Measurements from ENCODE around the gene SREBF2. TPM values are rescaled to one million over a fixed set of nuclear protein-coding genes. Genes with fewer than 3 reads are reported as not detected.

SREBF2 gene
- total RNA-seq, 1 donor from 2014 or later = 108 TPM

GRCh38 chr22:41906822-41907221, 73.9 kb downstream of the SREBF2 start:
- Histone ChIP-seq H3K4me3 (ENCODE audit: low read depth, low read length) (no peak overlapping the region), H3K27me3 (ENCODE audit: control insufficient read depth, insufficient read depth, low read length) (peaks cover 28% of the 10 kb centered on the region), H3K36me3 (ENCODE audit: control insufficient read depth, insufficient read depth, low read length) (peaks cover 10% of the 10 kb centered on the region)
- DNase-seq (ENCODE audit: low read depth) = no peak
- no peak for TF ChIP-seq CTCF (IDR thresholded peaks at IDR 0.05; ENCODE audit: insufficient read depth, low read length, poor library complexity, severe bottlenecking)

GRCh38 chr22:41907436-41908401, 74.8 kb downstream of the SREBF2 start:
- H3K27me3 ChIP-seq (ENCODE audit: control insufficient read depth, insufficient read depth, low read length) = peaks cover 37% of the 10 kb centered on the region
- no peak overlapping the region for H3K4me3 ChIP-seq (ENCODE audit: low read depth, low read length)
- no peak for DNase-seq (ENCODE audit: low read depth)
- peaks cover 10% of the 10 kb centered on the region for H3K36me3 ChIP-seq (ENCODE audit: control insufficient read depth, insufficient read depth, low read length)
- no peak for TF ChIP-seq CTCF (IDR thresholded peaks at IDR 0.05; ENCODE audit: insufficient read depth, low read length, poor library complexity, severe bottlenecking)

GRCh38 chr22:41908411-41909309, 75.8 kb downstream of the SREBF2 start:
- Histone ChIP-seq H3K36me3 (ENCODE audit: control insufficient read depth, insufficient read depth, low read length) (peaks cover 8% of the 10 kb centered on the region), H3K4me3 (ENCODE audit: low read depth, low read length) (no peak overlapping the region), H3K27me3 (ENCODE audit: control insufficient read depth, insufficient read depth, low read length) (peaks cover 47% of the 10 kb centered on the region)
- no peak for DNase-seq (ENCODE audit: low read depth)
- no peak for TF ChIP-seq CTCF (IDR thresholded peaks at IDR 0.05; ENCODE audit: insufficient read depth, low read length, poor library complexity, severe bottlenecking)

DNA sequence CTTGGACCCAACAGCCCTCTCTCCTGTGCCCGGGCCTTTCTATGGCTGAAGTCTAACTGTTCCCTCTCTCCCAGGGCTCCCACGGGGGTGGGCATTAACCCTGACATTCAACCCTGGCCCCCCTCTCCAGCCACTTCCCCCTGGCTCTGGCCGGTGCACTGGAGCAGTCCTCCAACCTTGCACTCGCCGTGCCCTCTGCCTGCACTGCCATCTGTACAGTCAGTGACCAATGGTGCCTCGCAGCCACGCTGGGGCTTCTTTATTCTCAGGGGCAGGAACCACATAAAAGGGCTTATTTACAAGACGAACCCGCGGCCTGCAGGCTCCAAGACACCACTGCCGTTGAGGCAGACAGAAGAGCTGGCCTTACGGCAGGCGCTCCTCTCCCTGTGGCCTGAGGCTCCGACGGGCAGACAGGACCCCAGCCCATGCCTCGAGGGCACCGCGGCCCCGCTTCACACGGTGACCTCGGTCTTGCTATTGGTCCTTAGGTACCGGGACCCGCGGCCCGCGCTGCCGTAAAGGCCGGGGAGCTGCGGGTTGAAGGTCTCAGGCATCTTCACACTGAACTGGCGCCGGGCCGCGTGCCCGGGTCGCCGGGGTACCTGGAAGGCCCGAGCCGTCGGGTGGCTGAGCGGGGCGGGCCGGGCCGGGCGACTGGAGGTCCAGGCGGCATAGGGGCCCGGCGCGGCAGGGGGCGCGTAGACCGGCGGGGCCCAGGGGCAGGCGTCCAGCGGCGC, 76.6 kb downstream of the SREBF2 start:
- peaks cover 53% of the 10 kb centered on the region for H3K27me3 ChIP-seq (ENCODE audit: control insufficient read depth, insufficient read depth, low read length)
- DNase-seq (ENCODE audit: low read depth) = no peak

More for the DNA sequence above, 76.6 kb downstream of the SREBF2 start:
- Histone ChIP-seq H3K36me3 (ENCODE audit: control insufficient read depth, insufficient read depth, low read length) (peaks cover 4% of the 10 kb centered on the region), H3K4me3 (ENCODE audit: low read depth, low read length) (no peak overlapping the region)
- TF ChIP-seq CTCF (IDR thresholded peaks at IDR 0.05; ENCODE audit: insufficient read depth, low read length, poor library complexity, severe bottlenecking) = no peak

Measured in kidney epithelial cell (primary cell).